GM12878 (cell line): ENCODE results near the gene PHF11. TPM values are rescaled to one million over a fixed set of nuclear protein-coding genes. Genes with fewer than 3 reads are reported as not detected.

Experiments used
- ATAC-seq: fragments of 200-7000 bp; cut with Tn5 transposase; 3 replicates; pipeline ENCODE4 v1.9.1; 2020; ENCODE audit warnings: mild to moderate bottlenecking, moderate library complexity
- BruUV-seq: library from RNA; stranded (reverse); fragments of 400-500 nt; replicated peaks from 2 replicates; lab custom pipeline; 2021; lab: Mats Ljungman, UMichigan
- CTCF ChIA-PET: fragments of 300-600 bp; sonication (Branson Sonifier 250); formaldehyde crosslinking; extraction: SDS; loops from one replicate; lab custom pipeline; 2021; ENCODE audit warnings: inconsistent platforms; lab: Yijun Ruan, JAX
- POLR2A ChIA-PET: fragments of 350-600 bp; formaldehyde crosslinking; extraction: SDS; loops from one replicate; lab custom pipeline; 2021; ENCODE audit warnings: inconsistent platforms; lab: Charles Lee
- RAD21 ChIA-PET: fragments of 300-600 bp; sonication (Branson Sonifier 250); formaldehyde crosslinking; loops from one replicate; lab custom pipeline; 2023; ENCODE audit warnings: antibody characterized with exemption; ENCODE audit not compliant: unreplicated experiment; lab: Charles Lee
- SMC1A ChIA-PET: fragments of 300-600 bp; sonication (Branson Sonifier 250); formaldehyde crosslinking; loops from one replicate; lab custom pipeline; 2023; ENCODE audit not compliant: unreplicated experiment, uncharacterized antibody; lab: Charles Lee
- DNase-seq: peaks from one replicate; pipeline ENCODE4 v3.0.0-alpha.2; 2011; ENCODE audit warnings: low read depth, low spot score
- FAIRE-seq: peaks from 3 replicates; lab custom pipeline; 2011; peaks lifted over from hg19 to GRCh38; lab: Jason Lieb, UNC
- H2AFZ ChIP-seq: 2 replicates; pipeline ENCODE4 v1.6.0; 2011; ENCODE audit warnings: low read depth, low read length, control low read depth; ENCODE audit not compliant: control insufficient read depth
- H3K27ac ChIP-seq: 2 replicates; pipeline ENCODE4 v1.5.1; 2011; ENCODE audit warnings: control low read depth; ENCODE audit not compliant: control insufficient read depth, insufficient read depth
- H3K27me3 ChIP-seq, 2 experiments: replicated peaks in 1 of 2; 2 replicates each; pipeline versions ENCODE4 v1.6.0 to v1.6.1; 2011; ENCODE audit warnings: low read length in 1 of 2; ENCODE audit not compliant: control insufficient read depth in 2 of 2, insufficient read depth in 2 of 2
- H3K36me3 ChIP-seq, 2 experiments: 2 replicates each; pipeline ENCODE4 v1.5.1; 2011; ENCODE audit warnings: low read length in 1 of 2; ENCODE audit not compliant: control insufficient read depth in 2 of 2, insufficient read depth in 2 of 2
- H3K4me1 ChIP-seq: 2 replicates; pipeline ENCODE4 v1.6.1; 2011; ENCODE audit warnings: mild to moderate bottlenecking, low read length, moderate library complexity, mixed read lengths; ENCODE audit not compliant: control insufficient read depth, insufficient read depth
- H3K4me2 ChIP-seq: 2 replicates; pipeline ENCODE4 v1.6.0; 2011; ENCODE audit warnings: control low read depth; ENCODE audit not compliant: control insufficient read depth, insufficient read depth
- H3K4me3 ChIP-seq: fragments of 200-600 bp; sonication (generic); 2 replicates; pipeline ENCODE4 v1.5.1; 2016
- H3K79me2 ChIP-seq: 2 replicates; pipeline ENCODE4 v1.6.0; 2011; ENCODE audit warnings: low read length; ENCODE audit not compliant: control insufficient read depth, insufficient read depth
- H3K9ac ChIP-seq: 2 replicates; pipeline ENCODE4 v1.8.0; 2011; ENCODE audit warnings: low read length, control low read depth, mixed read lengths; ENCODE audit not compliant: control insufficient read depth, insufficient read depth
- H3K9me3 ChIP-seq: replicated peaks from 3 replicates; pipeline ENCODE4 v1.5.1; 2011; ENCODE audit warnings: mild to moderate bottlenecking, low read length; ENCODE audit not compliant: control insufficient read depth, insufficient read depth
- H4K20me1 ChIP-seq: 2 replicates; pipeline ENCODE4 v1.6.0; 2011; ENCODE audit not compliant: control insufficient read depth, insufficient read depth
- ATF7 ChIP-seq: fragments of 450-650 bp; IDR thresholded peaks from 2 replicates; pipeline ENCODE4 v1.6.1; 2016; ENCODE audit warnings: low read depth, mild to moderate bottlenecking
- BCL11A ChIP-seq: IDR thresholded peaks from 2 replicates; pipeline ENCODE4 v1.6.1; 2011; ENCODE audit warnings: low read depth, low read length
- CHD4 ChIP-seq: fragments of 200-600 bp; sonication (generic); IDR thresholded peaks from 2 replicates; pipeline ENCODE4 v1.6.1; 2016; ENCODE audit warnings: mild to moderate bottlenecking
- ESRRA ChIP-seq: IDR thresholded peaks from 2 replicates; pipeline ENCODE4 v1.6.1; 2012; ENCODE audit warnings: mild to moderate bottlenecking, low read length, improper control_type of control experiment
- IKZF1 ChIP-seq: fragments of 450-650 bp; conservative IDR thresholded peaks from 2 replicates; pipeline ENCODE4 v1.6.1; 2017; ENCODE audit warnings: antibody characterized with exemption, mild to moderate bottlenecking
- NFIC ChIP-seq: IDR thresholded peaks from 2 replicates; pipeline ENCODE4 v1.6.1; 2012; ENCODE audit warnings: low read depth, mild to moderate bottlenecking, inconsistent platforms, low read length, moderate library complexity
- POU2F2 ChIP-seq: IDR thresholded peaks from 3 replicates; pipeline ENCODE4 v1.6.1; 2011; ENCODE audit warnings: low read depth, mild to moderate bottlenecking, low read length, borderline replicate concordance
- SPI1 ChIP-seq: IDR thresholded peaks from 2 replicates; pipeline ENCODE4 v1.6.1; 2011; ENCODE audit warnings: low read depth, mild to moderate bottlenecking, low read length, moderate library complexity, borderline replicate concordance; ENCODE audit not compliant: insufficient read depth
- SREBF2 ChIP-seq: IDR thresholded peaks from 2 replicates; pipeline ENCODE4 v1.6.1; 2012; ENCODE audit warnings: mild to moderate bottlenecking, low read length
- TAF1 ChIP-seq: IDR thresholded peaks from 2 replicates; pipeline ENCODE4 v1.6.1; 2011; ENCODE audit warnings: mild to moderate bottlenecking, low read depth, low read length, borderline replicate concordance
- ZBED1 ChIP-seq: IDR thresholded peaks from 2 replicates; pipeline ENCODE4 v1.6.1; 2016; ENCODE audit warnings: borderline replicate concordance
- ZNF384 ChIP-seq: IDR thresholded peaks from 2 replicates; pipeline ENCODE4 v1.6.1; 2012; ENCODE audit warnings: low read depth, mild to moderate bottlenecking, low read length, improper control_type of control experiment, borderline replicate concordance
- ZZZ3 ChIP-seq: IDR thresholded peaks from 2 replicates; pipeline ENCODE4 v1.6.1; 2011; ENCODE audit warnings: low read depth; ENCODE audit not compliant: control insufficient read depth, insufficient read length
- WGBS: methylation state at CpG from one replicate; pipeline ENCODE4 v1.1.6; 2016; ENCODE audit warnings: low lambda C conversion rate; ENCODE audit not compliant: insufficient replicate concordance, insufficient coverage; ENCODE audit errors: missing lambda C conversion rate; 5-methylcytosine and 5-hydroxymethylcytosine counted together
- in situ Hi-C: fragments of 300-500 bp; cut with MboI; formaldehyde crosslinking; loops from 9 replicates; pipeline ENCODE4 v1.14.3; 2018; ENCODE audit warnings: mixed read lengths
- intact Hi-C: fragments of 100-400 bp; cut with micrococcal nuclease; formaldehyde crosslinking; loops from one replicate; pipeline ENCODE4 v1.14.2; 2022; ENCODE audit not compliant: unreplicated experiment
- polyA plus RNA-seq, 11 experiments: library from polyadenylated mRNA; depleted of rRNA in 4 of 11; unstranded in 6 of 11; stranded (reverse) in 5 of 11; fragments of >200 nt; fragmentation: Nextera tagmentation in 4 of 11; fragmentation: Illumina TruSeq in 1 of 11; extraction: Ambion mirVana in 4 of 11; extraction: Trizol in 1 of 11; gene quantifications; 1 replicate in 1 of 11; 2 replicates in 10 of 11; pipeline versions ENCODE4 v1.2.1 to v1.2.3, GENCODE V29; 2011 to 2016; ENCODE audit warnings: inconsistent platforms in 2 of 11, missing spikeins in 2 of 11, low read depth in 1 of 11
- total RNA-seq, 4 experiments: library from RNA; depleted of rRNA in 3 of 4; stranded (reverse); fragments of >200 nt in 3 of 4; fragmentation: Illumina TruSeq in 1 of 4; extraction: Trizol in 1 of 4; gene quantifications; 2 replicates each; pipeline versions ENCODE4 v1.2.1 to v1.2.3, GENCODE V29; 2013 to 2021
- TF ChIP-seq, protein P1 (sequence below): IDR thresholded peaks from 2 replicates; pipeline ENCODE4 v1.6.1; 2011; ENCODE audit warnings: low read depth, mild to moderate bottlenecking, low read length, moderate library complexity, borderline replicate concordance; ENCODE audit errors: extremely low read depth
- TF ChIP-seq, protein P2 (sequence below): fragments of 450-650 bp; IDR thresholded peaks from 2 replicates; pipeline ENCODE4 v1.6.1; 2017; ENCODE audit warnings: mild to moderate bottlenecking, low read depth, inconsistent platforms; ENCODE audit not compliant: poor library complexity, severe bottlenecking

The PHF11 gene
- total and polyA plus RNA-seq, 10 of the 15 experiments (the other 5 are each of a cell fraction or from before 2014, with no cell fraction given), result 16.9 to 77.3 (median 32.7) TPM

DNA sequence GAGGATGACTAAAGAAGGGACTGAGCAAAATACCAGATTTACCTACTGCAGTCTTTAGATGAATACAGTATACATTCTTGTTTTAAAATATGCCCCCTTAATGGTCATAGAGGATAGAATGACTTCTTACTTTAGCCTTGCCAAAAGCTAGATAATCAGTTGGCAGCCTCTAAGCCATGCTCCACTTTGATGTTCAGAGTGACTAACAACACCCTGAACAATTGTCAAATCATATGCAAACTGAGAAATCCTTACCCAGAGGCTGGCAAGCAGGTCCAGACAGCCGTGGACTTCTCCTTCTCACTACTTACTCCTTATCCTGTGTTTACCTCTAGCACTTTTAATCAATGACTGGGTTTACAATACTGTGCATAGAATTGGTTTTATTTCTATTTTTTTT lies 23.6 kb upstream of the PHF11 start:
- no peak for DNase-seq
- BruUV-seq, result no TSS peak
- Histone ChIP-seq H4K20me1 (no peaks in the 10 kb centered on the region), H3K4me1 (no peaks in the 10 kb centered on the region), H3K4me3 (no peak overlapping the region), H3K79me2 (no peaks in the 10 kb centered on the region), H2AFZ (no peak overlapping the region), H3K27me3 (no peaks in the 10 kb centered on the region), H3K9ac (no peak overlapping the region), H3K9me3 (no peaks in the 10 kb centered on the region), H3K4me2 (no peak overlapping the region), H3K36me3 (peaks cover 0 to 22% of the 10 kb centered on the region in 2 experiments; a peak in 2 of 4 replicates), H3K27ac (no peak overlapping the region)
- ChIA-PET SMC1A (no interaction called here), RAD21 (no interaction called here), CTCF (no interaction called here), POLR2A (no interaction called here)
- no peak for TF ChIP-seq IKZF1
- TF ChIP-seq ZNF384, result no peak
- no peak for TF ChIP-seq CHD4
- no peak for TF ChIP-seq NFIC
- no peak for TF ChIP-seq SREBF2
- TF ChIP-seq ZZZ3, result no peak
- no peak for TF ChIP-seq SPI1
- TF ChIP-seq BCL11A, result no peak
- no peak for TF ChIP-seq ATF7
- intact Hi-C loops, result no loop called here
- 81% methylated on average over 1 of the region's 1 CpG for WGBS
- no peak for FAIRE-seq
- in situ Hi-C loops, result no loop called here
- no peak for ATAC-seq

DNA sequence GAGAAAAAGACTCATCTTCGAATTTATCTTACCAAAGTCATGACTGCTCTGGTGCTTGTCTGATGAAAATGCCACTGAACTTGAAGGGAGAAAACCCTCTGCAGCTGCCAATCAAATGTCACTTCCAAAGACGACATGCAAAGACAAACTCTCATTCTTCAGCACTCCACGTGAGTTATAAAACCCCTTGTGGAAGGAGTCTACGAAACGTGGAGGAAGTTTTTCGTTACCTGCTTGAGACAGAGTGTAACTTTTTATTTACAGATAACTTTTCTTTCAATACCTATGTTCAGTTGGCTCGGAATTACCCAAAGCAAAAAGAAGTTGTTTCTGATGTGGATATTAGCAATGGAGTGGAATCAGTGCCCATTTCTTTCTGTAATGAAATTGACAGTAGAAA lies 19.2 kb upstream of the PHF11 start:
- no peak overlapping the region for H3K9ac ChIP-seq
- in situ Hi-C loops (no loop called here), intact Hi-C loops (no loop called here)
- SMC1A ChIA-PET, result no interaction called here
- no peaks in the 10 kb centered on the region for H3K27me3 ChIP-seq
- H3K36me3 ChIP-seq, result peaks cover 0 to 28% of the 10 kb centered on the region in 2 experiments; a peak in 2 of 4 replicates
- no peak overlapping the region for H3K4me3 ChIP-seq
- DNase-seq (no peak), ATAC-seq (no peak), FAIRE-seq (no peak)
- no peak overlapping the region for H3K4me2 ChIP-seq
- H3K9me3 ChIP-seq, result no peaks in the 10 kb centered on the region
- H4K20me1 ChIP-seq, result no peaks in the 10 kb centered on the region
- H3K27ac ChIP-seq, result no peak overlapping the region
- POLR2A ChIA-PET, result no interaction called here
- CTCF ChIA-PET, result interaction anchor here (0.6 kb wide), 1 partner anchor 976 kb away, joined by 3 read pairs; no protein-coding TSS in a partner anchor
- 98% methylated on average over 7 of the region's 7 CpGs for WGBS
- BruUV-seq, result no TSS peak
- H2AFZ ChIP-seq, result no peak overlapping the region
- RAD21 ChIA-PET, result no interaction called here
- no peaks in the 10 kb centered on the region for H3K79me2 ChIP-seq
- H3K4me1 ChIP-seq, result no peaks in the 10 kb centered on the region
- TF ChIP-seq TAF1 (no peak), POU2F2 (no peak), ESRRA (no peak), ZBED1 (no peak)
- TF ChIP-seq, protein P1, sequence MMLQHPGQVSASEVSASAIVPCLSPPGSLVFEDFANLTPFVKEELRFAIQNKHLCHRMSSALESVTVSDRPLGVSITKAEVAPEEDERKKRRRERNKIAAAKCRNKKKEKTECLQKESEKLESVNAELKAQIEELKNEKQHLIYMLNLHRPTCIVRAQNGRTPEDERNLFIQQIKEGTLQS, result no peak
- TF ChIP-seq, protein P2, sequence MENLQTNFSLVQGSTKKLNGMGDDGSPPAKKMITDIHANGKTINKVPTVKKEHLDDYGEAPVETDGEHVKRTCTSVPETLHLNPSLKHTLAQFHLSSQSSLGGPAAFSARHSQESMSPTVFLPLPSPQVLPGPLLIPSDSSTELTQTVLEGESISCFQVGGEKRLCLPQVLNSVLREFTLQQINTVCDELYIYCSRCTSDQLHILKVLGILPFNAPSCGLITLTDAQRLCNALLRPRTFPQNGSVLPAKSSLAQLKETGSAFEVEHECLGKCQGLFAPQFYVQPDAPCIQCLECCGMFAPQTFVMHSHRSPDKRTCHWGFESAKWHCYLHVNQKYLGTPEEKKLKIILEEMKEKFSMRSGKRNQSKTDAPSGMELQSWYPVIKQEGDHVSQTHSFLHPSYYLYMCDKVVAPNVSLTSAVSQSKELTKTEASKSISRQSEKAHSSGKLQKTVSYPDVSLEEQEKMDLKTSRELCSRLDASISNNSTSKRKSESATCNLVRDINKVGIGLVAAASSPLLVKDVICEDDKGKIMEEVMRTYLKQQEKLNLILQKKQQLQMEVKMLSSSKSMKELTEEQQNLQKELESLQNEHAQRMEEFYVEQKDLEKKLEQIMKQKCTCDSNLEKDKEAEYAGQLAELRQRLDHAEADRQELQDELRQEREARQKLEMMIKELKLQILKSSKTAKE, result no peak
